Neural crest cell (in vitro differentiated cells): Measurements from ENCODE around the gene NDUFS7. TPM values are rescaled to one million over a fixed set of nuclear protein-coding genes. Genes with fewer than 3 reads are reported as not detected.
A peak's percentile ranks its signal among the peaks of the same experiment; 100 is the strongest.

Experiments used
- DNase-seq: peaks from one replicate; pipeline ENCODE4 v3.0.0; 2021; ENCODE audit warnings: low read depth, mixed read lengths, low spot score
- H3K27ac Mint-ChIP-seq: one replicate; pipeline ENCODE4 v1.8.0; 2021; ENCODE audit warnings: mild to moderate bottlenecking, mixed read lengths; ENCODE audit not compliant: unreplicated experiment
- H3K27me3 Mint-ChIP-seq: 2 replicates; pipeline ENCODE4 v1.8.0; 2021; ENCODE audit warnings: low read depth, mild to moderate bottlenecking, mixed read lengths
- H3K36me3 Mint-ChIP-seq: 2 replicates; pipeline ENCODE4 v1.8.0; 2021; ENCODE audit warnings: low read depth, mild to moderate bottlenecking, mixed read lengths
- H3K4me1 Mint-ChIP-seq: 2 replicates; pipeline ENCODE4 v1.8.0; 2021; ENCODE audit warnings: mixed read lengths
- H3K4me3 Mint-ChIP-seq: one replicate; pipeline ENCODE4 v1.8.0; 2021; ENCODE audit warnings: mild to moderate bottlenecking, mixed read lengths
- H3K9me3 Mint-ChIP-seq: 2 replicates; pipeline ENCODE4 v1.8.0; 2021; ENCODE audit warnings: mixed read lengths
- total RNA-seq: library from RNA; stranded (reverse); gene quantifications from 2 replicates; pipeline ENCODE4 v1.2.1, GENCODE V29; 2021
- TF ChIP-seq, protein P1 (sequence below): fragments of 200-600 bp; sonication (generic); conservative IDR thresholded peaks from 2 replicates; pipeline ENCODE4 v1.5.0; 2021; ENCODE audit warnings: antibody characterized with exemption, mild to moderate bottlenecking

NDUFS7 gene
- total RNA-seq, 1 donor from 2014 or later: 89.7 TPM

GRCh38 chr19:1412323-1412923 lies 28.7 kb downstream of the NDUFS7 start:
- no peaks in the 10 kb centered on the region for H3K9me3 Mint-ChIP-seq
- no peak for DNase-seq
- H3K4me3 Mint-ChIP-seq: no peak overlapping the region
- H3K4me1 Mint-ChIP-seq: peaks cover 43% of the 10 kb centered on the region
- TF ChIP-seq, protein P1, sequence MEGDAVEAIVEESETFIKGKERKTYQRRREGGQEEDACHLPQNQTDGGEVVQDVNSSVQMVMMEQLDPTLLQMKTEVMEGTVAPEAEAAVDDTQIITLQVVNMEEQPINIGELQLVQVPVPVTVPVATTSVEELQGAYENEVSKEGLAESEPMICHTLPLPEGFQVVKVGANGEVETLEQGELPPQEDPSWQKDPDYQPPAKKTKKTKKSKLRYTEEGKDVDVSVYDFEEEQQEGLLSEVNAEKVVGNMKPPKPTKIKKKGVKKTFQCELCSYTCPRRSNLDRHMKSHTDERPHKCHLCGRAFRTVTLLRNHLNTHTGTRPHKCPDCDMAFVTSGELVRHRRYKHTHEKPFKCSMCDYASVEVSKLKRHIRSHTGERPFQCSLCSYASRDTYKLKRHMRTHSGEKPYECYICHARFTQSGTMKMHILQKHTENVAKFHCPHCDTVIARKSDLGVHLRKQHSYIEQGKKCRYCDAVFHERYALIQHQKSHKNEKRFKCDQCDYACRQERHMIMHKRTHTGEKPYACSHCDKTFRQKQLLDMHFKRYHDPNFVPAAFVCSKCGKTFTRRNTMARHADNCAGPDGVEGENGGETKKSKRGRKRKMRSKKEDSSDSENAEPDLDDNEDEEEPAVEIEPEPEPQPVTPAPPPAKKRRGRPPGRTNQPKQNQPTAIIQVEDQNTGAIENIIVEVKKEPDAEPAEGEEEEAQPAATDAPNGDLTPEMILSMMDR: no peak
- no peaks in the 10 kb centered on the region for H3K36me3 Mint-ChIP-seq
- H3K27me3 Mint-ChIP-seq: no peaks in the 10 kb centered on the region
- peak overlapping the region; percentile 35 for H3K27ac Mint-ChIP-seq

DNA sequence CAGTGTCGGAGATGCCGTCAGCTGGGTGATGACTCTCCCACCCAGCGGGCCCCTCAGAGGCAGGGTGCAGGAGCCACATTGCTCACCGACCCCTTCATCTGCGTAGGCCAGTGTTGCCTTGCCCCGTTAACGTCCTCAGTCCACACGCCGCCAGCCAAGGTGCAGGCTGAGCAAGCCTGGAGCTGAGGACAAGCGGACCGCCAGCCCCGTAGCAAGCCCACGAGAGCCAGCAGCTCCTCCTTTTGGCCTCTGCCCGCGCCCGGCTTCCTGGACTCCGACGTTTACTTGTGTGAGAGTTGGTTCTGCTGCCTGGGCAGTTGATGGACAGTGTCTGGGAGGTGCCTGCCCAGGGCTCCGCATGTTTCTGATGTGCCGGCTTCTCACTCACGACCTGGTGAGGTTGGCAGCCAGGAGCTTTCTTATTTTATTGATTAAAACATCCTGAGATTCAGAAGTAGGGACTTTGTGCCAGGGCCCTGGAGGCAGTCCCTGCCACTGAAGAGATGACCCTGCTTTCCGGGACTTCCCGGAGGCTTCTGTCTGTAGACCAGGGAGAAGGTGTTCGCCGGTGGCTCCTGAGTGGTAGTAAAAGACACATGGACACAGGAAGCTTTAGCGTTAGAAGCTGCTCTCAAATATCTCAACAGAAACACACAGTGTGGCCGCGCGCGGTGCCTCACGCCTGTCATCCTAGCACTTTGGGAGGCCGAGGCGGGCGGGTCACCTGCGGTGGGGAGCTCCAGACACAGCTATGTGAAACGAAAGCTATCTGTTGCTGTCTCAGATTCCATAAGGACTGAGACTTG lies 29.5 kb downstream of the NDUFS7 start:
- Mint-ChIP-seq H3K27ac (no peak overlapping the region), H3K4me1 (peaks cover 45% of the 10 kb centered on the region), H3K27me3 (no peaks in the 10 kb centered on the region), H3K4me3 (peak overlapping the region; percentile 6), H3K9me3 (no peaks in the 10 kb centered on the region), H3K36me3 (no peaks in the 10 kb centered on the region)
- DNase-seq: no peak
- TF ChIP-seq, protein P1: no peak

DNA sequence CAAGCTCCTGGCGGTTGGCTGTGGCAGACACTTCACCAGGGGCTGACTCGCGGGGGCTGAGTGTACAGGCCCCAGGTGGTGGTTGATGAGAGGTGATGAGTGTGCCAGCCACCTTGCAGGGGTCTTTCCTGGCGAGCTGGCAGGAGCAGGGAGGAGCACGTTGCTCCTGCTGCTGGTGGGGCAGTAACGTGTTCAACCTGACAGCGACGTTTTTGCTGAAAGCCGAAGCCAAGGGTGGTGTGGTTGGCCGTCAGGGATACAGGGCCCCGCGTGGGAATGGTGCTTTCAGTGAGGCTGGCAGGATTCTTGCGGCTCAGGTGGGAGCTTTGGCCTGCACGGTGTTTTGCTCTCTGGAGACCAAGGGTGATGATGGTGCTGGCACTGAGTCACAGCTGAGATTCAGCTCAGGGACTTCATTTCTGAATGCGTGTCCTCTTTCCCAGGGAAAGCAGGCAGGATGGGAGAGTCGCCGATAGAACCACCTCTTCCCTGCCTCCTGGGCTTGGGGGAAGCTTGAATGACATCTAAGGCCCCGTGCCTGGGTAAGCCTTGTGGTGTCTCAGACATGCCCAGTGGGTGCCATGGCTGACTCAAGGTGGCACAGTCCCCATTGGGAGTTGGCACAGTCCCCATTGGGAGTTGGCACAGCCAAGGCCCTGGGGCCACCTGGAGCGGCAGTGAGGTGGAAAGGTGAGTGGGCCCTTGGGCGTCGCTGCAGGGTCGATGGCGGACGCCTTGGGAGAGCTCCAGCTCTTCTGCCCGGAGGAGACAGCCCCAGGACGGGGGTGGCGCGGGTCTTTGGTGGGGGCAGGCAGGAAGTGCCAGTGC lies 32.5 kb downstream of the NDUFS7 start:
- no peak for DNase-seq
- Mint-ChIP-seq H3K4me3 (peak overlapping the region; percentile 65), H3K36me3 (peaks cover 7% of the 10 kb centered on the region), H3K4me1 (peaks cover 22% of the 10 kb centered on the region), H3K27ac (peak overlapping the region; percentile 67), H3K27me3 (no peaks in the 10 kb centered on the region), H3K9me3 (no peaks in the 10 kb centered on the region)
- TF ChIP-seq, protein P1: no peak

GRCh38 chr19:1417145-1417544 lies 33.4 kb downstream of the NDUFS7 start:
- H3K27ac Mint-ChIP-seq: peak overlapping the region; percentile 5
- TF ChIP-seq, protein P1: no peak
- DNase-seq: no peak
- H3K4me3 Mint-ChIP-seq: no peak overlapping the region
- H3K36me3 Mint-ChIP-seq: peaks cover 7% of the 10 kb centered on the region
- H3K27me3 Mint-ChIP-seq: no peaks in the 10 kb centered on the region
- H3K9me3 Mint-ChIP-seq: no peaks in the 10 kb centered on the region
- peaks cover 22% of the 10 kb centered on the region for H3K4me1 Mint-ChIP-seq

GRCh38 chr19:1417681-1418495 lies 34.2 kb downstream of the NDUFS7 start:
- Mint-ChIP-seq H3K27me3 (no peaks in the 10 kb centered on the region), H3K4me3 (no peak overlapping the region), H3K9me3 (no peaks in the 10 kb centered on the region), H3K36me3 (peaks cover 7% of the 10 kb centered on the region), H3K27ac (peak overlapping the region; percentile 5), H3K4me1 (peaks cover 22% of the 10 kb centered on the region)
- DNase-seq: no peak
- TF ChIP-seq, protein P1: no peak
